HG03108 (cell line): ENCODE results near the gene P2RY11.
A peak's percentile ranks its signal among the peaks of the same experiment; 100 is the strongest.

ENCODE experiments used
- ATAC-seq: cut with Tn5 transposase; IDR thresholded peaks from one replicate; pipeline ENCODE4 v1.9.1; 2021; ENCODE audit warnings: moderate library complexity; ENCODE audit not compliant: unreplicated experiment

The P2RY11 gene, protein sequence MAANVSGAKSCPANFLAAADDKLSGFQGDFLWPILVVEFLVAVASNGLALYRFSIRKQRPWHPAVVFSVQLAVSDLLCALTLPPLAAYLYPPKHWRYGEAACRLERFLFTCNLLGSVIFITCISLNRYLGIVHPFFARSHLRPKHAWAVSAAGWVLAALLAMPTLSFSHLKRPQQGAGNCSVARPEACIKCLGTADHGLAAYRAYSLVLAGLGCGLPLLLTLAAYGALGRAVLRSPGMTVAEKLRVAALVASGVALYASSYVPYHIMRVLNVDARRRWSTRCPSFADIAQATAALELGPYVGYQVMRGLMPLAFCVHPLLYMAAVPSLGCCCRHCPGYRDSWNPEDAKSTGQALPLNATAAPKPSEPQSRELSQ

DNA sequence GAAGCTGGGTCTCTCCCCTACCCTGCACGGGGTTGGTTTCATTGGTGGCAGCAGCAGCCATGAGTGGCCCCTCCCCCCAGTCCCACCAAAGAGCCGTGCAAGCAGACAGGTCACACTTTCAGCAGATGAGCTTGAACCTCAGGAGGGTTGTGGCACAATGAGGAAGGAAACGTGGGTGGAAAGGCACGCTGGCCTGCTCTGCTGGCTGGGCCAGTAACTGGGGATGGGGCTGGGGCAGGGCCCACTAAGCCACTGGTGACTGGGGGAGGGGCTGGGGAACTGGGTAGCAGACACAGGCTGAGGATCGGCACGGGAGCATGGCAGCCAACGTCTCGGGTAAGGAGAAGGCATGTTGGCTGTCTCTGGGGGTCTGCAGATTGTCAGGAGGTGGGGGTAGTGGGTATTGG, at the start of gene P2RY11:
Gene P2RY11, plus strand, starts transcription at position 289 of the 407 bp plus-strand sequence. Its CDS starts 29 bp downstream, at position 318.
- no peak for ATAC-seq

DNA sequence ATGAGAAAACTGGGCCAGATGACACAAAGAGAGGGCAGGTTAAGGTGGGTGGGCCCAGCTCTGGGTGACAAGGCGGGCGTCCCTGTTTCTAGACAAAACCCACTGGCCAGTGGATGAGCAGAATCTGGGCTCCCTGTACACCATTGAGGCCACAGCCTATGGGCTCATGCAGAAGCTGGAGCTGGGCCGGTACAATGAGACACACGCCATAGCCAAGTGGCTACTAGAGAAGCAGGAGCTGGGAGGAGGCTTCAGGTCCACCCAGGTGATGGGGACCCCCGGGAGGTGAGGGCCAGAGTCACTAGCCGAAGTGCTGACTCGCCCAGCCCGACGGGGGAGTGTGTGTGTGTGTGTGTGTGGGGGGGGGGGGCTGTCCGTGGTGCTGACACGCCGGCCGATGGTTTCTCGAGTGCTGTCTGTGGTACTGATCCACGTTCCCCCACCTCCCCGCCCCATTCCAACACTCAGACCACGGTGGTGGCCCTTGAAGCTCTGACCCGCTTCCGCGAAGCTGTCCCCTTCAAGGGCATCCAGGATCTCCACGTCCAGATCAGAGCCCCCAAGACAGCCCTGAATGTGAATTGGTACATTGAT, 49.7 kb upstream of the P2RY11 start:
- no peak for ATAC-seq

DNA sequence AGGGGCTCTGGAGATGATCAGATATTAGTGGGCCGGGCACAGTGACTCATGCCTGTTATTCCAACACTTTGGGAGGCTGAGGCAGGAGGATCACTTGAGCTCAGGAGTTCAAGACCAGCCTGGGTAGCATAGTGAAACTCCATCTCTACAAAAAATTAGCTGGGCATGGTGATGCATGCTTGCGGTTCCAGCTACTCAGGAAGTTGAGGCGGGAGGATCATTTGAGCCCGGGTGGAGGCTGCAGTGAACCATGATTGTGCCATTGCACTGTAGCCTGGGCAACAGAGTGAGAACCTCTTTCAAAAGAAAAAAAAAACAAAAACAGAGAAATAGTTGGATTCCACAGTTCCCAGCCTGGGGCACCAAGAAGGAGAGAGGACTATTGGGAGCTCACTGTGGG, 43.3 kb upstream of the P2RY11 start:
- ATAC-seq: no peak

DNA sequence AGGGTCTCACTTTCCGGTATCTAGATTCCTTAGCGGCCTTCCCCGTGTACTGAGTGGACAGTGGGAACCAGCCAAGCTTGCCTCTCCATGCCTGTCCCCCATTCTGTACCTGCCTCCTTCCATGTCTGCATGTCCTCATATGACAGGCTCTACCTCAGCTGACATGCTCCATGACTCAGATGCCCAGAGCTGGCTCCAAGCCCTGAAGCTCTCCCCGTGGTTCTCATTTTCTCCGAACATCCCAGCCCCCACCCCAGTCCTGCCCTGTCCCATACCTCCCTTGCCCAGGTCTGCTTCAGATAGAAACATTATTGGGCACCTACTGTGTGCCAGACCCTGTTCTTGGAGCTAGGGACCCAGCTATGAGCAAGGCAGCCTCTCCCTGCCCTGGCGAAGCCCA, 42.4 kb upstream of the P2RY11 start:
- ATAC-seq: no peak

DNA sequence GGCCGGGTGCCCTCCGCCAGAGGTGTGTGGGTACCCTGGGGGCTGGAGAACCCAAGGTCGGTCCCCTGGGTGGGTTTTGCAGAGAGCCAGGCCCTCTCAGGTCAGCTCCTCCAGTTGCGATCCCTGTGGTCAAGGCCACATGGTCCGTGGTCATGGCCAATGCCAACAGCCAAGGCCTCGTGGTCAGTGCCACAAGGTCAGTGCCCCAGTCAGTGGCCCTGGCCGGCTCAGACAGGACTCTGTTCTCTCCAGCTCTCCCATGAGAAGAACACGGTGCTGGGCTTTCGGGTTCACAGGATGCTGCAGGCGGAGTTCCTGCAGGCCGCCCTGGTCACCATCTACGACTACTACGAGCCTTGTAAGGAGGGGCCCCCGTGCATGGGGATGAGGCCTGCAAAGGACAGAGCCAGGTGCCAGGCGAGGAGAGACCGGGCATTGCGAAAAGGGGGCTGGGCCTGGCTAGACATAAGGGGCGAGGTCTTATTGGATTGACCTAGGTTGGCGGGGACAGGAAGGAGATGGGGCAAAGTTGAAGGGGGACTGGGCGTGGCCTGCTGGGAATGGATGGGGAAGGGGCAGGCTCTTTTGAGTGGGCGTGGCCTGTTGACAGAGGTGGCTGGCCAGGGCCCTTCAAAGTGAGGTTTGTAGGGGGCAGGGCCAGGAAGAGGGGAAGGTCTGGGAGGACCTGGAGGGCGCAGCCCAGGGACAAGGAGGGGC, 40.6 kb upstream of the P2RY11 start:
- ATAC-seq: no peak

DNA sequence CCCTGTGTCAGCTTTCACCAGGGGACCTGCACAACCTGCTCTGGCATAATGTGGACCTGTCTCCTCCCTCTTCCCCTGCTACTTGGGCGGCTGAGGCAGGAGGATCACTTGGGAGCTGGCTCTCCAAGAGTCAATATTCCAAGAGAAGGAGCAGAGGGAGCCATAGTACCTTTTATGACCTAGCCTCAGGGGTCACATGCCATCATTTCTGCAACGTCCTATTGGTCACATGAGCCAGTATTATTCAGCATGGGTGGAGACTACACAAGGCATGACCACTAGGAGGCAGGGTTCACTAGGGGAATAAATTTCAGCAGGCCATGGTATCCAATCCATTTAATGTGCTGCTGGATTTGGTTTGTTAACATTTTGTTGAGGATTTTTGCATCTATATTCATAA, 37.3 kb upstream of the P2RY11 start:
- no peak for ATAC-seq

DNA sequence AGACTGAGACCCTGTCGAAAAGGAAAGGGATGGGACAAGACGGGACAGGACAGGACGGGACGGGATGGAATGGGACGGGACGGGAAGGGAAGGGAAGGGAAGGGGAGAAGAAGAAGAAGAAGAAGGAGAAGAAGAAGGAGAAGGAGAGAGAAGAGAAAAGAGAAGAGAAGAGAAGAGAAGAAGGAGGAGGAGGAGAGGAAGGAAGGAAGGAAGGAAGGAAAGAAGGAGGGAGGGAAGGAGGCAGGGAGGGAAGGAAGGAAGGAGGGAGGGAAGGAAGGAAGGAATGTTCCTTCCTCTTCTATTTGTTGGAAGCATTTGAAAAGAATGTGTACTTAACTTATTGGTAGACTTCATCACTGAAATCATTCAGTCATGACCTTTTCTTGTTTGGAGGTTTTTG, 35.0 kb upstream of the P2RY11 start:
- no peak for ATAC-seq

DNA sequence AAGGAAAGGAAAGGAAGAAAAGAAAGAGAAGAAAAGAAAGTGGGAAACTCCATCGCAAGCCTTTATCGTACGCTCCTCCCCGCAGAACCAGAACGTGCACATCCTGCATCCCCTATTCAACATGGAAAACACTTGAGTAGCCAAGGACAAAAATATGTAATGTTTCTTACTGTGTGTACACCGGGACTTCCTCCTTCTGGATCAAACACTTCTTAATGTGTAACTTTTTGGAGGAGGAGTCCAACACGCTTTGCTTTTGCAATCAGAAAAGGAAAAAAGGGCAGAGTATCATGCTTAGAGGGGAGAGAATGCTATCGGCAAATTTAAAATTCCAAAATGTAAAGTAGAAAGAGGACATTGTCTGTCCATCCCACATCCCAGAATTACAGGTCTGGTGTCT, 33.2 kb upstream of the P2RY11 start:
- no peak for ATAC-seq

DNA sequence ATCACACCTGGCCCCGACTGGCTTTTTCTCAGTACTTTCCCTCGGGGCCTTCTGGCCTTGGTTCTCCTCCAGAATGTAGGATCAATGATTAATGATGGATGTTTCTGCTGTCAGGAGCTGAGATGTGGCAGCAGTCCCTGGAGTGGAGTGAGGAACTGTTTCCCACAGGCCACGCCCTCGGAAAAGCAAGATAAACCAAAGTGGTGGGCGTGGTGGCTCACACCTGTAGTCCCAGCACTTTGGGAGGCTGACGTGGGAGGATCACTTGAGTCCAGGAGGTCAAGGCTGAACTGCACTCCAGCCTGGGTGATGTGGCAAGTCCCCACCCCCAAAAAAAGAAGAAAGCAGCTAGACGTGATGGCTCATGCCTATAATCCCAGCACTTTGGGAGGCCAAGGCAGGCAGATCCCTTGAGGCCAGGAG, 32.5 kb upstream of the P2RY11 start:
- ATAC-seq: no peak

DNA sequence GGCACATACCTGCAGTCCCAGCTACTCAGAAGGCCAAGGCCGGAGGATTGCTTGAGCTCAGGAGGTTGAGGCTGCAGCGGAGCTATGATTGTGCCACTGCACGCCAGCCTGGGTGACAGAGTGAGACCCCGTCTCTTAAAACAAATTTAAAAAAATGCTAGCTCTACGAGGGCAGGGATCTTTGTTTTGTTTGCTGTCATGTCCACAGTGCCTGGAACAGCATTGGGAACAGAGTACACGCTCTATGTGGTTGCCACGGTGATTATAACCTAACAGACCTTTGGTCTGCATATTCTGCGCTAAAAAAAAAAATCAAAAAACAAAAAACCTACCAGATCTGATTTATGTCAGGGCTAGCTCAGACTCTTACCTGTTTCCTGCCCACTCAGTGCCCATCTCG, 27.6 kb upstream of the P2RY11 start:
- ATAC-seq: no peak

DNA sequence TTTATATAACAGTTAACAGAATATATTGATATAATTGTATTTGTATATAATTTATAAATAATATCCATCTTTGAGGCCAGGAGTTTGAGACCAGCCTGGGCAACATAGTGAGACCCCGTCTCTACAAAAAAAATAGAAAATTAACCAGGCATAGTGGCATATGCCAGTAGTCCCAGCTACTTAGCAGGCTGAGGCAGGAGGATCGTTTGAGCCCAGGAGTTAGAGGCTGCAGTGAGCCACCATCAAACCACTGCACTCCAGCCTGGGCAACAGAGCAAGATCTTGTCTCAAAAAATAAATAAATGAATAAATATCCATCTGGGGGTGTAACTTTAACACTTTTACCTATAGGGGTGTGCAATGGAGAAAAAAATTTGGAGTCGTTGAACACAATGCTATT, 26.7 kb upstream of the P2RY11 start:
- ATAC-seq: no peak

DNA sequence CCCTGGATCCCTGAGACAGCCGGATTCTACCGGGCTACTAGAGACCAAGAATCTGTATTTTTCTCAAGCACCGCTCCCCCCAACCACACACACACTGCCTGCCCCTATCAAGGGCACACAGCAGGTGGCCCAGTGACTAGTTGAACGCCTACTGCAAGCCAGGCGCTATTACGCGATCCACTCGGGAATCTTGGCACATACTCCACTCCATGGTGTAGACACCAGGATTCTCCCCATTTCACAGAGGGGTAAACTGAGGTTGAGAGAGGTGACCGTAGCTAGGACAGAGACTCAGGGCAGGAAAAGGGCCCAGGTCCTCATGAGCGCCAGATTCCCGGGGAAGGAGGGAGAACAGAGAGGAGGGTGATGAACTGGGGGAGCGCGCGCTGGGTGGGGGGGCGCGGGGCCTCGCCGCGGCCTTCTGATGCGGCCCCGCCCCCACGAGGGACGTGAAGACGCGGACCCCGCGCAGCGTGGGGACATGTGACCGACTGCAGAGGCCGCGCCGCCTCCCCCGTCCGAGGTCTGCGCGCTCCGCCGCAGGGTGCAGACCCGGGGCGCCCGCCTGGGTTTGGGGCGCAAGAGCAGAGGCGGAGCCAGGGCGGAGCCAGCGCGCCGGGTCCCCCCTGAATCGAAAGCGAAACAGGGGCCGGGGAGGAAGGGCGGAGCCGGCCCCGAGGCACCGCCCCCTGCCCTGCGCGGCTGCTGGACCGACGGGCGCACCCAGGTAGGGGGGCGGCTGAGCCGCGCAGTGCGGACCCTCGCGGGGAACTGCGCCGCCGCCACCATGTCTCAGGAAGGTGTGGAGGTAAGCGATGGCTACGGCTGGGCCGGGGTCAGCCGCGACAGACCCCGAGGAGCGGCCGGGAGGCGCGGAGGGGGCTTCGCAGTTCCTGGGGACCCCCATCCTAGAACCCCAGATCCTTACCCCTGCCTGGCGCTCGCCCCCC, 25.6 kb upstream of the P2RY11 start, which contains the start of gene SHFL:
Gene SHFL, plus strand, starts transcription at position 677 of the 950 bp plus-strand sequence. Its CDS starts 111 bp downstream, at position 788.
- ATAC-seq: peak; percentile 80

DNA sequence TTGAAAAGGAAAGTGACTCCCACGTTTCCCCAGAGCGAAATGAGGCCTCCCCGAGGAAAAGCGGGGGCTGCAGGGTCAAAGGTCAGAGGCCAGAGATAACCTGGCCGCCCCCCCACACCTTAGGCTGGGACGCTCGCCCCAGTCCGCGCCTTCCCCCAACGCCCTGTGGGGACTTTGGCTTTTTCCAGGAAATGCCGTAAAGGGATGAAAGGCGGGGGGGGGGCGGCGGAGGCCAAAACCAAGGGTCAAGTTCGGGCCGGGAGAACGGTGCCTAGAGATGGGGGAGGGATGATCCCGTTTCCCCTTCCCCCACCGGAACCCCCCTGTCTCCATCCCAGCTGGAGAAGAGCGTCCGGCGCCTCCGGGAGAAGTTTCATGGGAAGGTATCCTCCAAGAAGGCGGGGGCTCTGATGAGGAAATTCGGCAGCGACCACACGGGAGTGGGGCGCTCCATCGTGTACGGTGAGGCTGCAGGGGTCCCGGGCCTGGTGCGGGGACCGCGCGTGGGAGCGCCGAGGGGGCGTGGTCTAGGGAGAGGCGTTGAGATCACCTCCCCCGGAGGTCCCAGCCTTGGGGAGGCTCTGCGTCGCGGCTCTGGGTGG, 24.8 kb upstream of the P2RY11 start:
- ATAC-seq: no peak

DNA sequence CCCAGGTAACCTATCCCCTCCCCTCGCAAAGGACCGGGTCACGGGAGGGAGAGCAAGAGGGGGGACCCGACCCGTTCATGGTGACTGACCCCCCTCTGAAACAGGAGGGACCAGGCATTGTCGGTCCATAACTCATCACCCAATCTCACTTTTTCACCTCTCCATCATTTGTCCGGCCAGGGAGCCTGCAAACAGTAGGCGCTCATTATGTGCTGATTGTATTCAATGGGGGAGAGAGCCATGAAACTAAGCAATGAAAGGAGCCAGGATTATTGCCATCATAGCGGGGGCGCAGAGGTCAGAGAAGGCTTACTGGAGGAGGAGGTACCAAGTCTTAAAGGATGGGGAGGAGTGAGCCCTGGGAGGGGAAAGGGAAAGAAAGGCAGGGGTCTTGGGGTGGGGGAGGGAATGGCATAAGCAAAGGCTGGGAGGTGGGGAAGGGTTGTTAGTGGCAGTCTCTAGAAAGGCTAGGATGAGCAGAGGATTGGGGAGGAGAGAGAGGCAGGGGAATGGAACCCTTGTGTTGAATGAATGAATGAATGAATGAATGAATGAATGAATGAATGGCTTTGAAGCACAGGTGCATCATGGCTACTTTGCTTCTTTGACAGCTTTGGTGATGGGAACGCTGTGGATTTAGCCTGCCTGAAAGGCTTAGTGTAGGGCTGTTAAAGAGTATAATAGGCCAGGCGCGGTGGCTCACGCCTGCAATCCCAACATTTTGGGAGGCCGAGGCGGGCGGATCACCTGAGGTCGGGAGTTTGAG, 24.0 kb upstream of the P2RY11 start:
- ATAC-seq: no peak

DNA sequence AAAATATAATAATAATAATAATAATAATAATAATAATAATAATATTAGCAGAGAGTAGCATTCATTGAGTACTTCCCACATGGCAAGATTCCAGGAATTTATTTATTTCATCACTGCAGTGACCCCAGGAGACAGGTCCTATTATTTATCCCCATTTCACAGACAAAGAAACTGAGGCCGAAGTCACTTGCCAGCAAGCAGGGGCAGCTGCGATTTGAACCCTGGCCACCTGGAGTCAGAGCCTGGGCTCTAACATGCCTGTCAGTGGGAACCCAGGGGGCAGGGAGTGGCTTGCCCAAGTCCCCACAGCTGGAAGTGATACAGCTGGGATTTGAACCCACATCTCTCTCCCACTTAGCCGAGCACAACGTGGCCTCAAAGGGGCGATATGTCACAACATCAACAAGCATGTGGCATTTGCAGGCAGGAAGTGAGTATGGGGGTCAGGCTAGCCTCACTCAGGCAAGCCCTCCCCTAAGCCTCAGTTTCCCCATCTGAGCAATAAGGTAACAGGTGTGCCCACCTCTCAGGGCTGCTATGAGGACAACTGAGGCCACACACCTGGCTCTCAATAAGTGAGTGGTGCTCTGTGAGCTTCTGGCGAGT, 22.4 kb upstream of the P2RY11 start:
- no peak for ATAC-seq

DNA sequence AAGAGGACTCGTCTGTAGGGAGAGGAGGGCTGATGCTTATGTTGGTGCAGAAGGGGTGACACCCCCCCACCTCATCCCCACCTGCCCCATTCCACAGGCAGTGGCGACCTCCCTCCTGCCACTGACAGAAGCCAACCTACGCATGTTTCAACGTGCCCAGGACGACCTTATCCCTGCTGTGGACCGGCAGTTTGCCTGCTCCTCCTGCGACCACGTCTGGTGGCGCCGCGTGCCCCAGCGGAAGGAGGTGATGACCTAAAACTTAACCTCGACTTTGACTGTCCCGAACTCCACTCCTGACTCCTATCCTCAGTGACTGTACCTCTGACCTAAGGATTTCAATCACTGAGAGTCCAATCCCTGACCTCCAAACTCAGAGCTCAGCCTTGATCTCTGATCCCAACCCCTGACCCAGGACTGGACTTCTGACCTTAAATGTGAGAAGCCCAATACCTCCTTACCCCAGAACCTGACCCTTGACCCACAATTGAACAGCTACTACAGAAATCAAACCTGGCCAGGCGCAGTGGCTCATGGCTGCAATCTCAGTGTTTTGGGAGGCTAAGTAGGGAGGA, 21.6 kb upstream of the P2RY11 start:
- ATAC-seq: no peak

DNA sequence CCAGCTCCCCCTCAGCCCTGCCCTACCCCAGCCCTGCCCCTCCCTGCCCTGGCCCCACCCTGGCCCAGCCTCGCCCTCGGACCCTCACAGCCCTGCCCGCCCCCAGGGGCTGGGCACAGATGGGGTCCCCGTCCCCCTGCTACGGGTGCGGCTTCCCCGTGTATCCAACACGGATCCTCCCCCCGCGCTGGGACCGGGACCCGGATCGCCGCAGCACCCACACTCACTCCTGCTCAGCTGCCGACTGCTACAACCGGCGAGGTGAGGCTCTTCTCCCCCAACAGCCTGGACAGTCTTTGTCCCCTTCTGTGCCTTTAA, 20.2 kb upstream of the P2RY11 start:
- no peak for ATAC-seq

DNA sequence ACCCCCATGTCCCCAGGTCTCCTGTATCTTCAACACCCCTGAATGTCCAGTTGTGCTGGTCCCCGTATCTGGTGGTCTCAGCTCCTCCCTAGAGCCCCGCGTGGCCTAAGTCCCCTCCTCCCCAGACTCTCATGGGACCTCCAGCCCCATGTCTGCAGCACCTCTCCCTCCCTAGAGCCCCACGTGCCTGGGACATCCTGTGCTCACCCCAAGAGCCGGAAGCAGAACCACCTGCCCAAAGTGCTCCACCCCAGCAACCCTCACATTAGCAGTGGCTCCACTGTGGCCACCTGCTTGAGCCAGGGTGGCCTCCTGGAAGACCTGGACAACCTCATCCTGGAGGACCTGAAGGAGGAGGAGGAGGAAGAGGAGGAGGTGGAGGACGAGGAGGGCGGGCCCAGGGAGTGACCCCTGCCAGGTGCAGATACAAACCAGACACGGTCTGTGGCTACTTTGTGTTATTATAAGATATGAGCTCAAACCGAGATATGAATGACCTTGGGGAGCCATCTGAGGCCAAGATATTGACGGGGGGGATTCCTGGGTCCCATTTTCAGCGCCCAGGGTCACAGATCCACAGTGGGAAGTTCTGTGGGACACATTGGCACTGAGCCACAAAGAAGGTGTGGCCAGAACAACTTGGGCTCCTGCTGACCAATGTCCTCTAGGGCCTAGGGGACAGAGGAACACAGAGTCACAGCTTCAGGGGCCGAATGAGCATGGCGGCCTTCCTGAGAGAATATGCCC, 19.4 kb upstream of the P2RY11 start:
- no peak for ATAC-seq
